AG09319 (cell line): ENCODE data around the gene MAN1A2.
A peak's percentile ranks its signal among the peaks of the same experiment; 100 is the strongest.

Experiments used
- DNase-seq: peaks from one replicate; pipeline ENCODE4 v3.0.0-alpha.2; 2010; ENCODE audit warnings: low read depth; ENCODE audit errors: extremely low read depth
- CTCF ChIP-seq: IDR thresholded peaks from 2 replicates; pipeline ENCODE4 v1.5.1; 2011; ENCODE audit warnings: low read depth, mild to moderate bottlenecking, inconsistent platforms, low read length, moderate library complexity

MAN1A2 gene

GRCh38 chr1:117501281-117501680 is 134.0 kb downstream of the MAN1A2 start:
- DNase-seq: no peak
- no peak for TF ChIP-seq CTCF

- DNase-seq: no peak
- TF ChIP-seq CTCF: no peak
Observed at GRCh38 chr1:117511273-117511672, 144.0 kb downstream of the MAN1A2 start.

- no peak for DNase-seq
- TF ChIP-seq CTCF: peak; percentile 56
Observed at GRCh38 chr1:117512728-117513321, 145.6 kb downstream of the MAN1A2 start.

- TF ChIP-seq CTCF: no peak
- no peak for DNase-seq
Observed at GRCh38 chr1:117523111-117523510, 155.9 kb downstream of the MAN1A2 start.

GRCh38 chr1:117527074-117527473 is 159.8 kb downstream of the MAN1A2 start:
- no peak for DNase-seq
- no peak for TF ChIP-seq CTCF

GRCh38 chr1:117527566-117528102 is 160.4 kb downstream of the MAN1A2 start:
- no peak for DNase-seq
- no peak for TF ChIP-seq CTCF

GRCh38 chr1:117529683-117530082 is 162.4 kb downstream of the MAN1A2 start:
- no peak for DNase-seq
- no peak for TF ChIP-seq CTCF
